Keratinocyte (primary cell): Measurements from ENCODE around the gene NT5DC1. TPM values are rescaled to one million over a fixed set of nuclear protein-coding genes. Genes with fewer than 3 reads are reported as not detected.

Experiments used
- DNase-seq: peaks from one replicate; pipeline ENCODE4 v3.0.0-alpha.2; 2011; ENCODE audit warnings: low read depth, missing footprints, low spot score
- FAIRE-seq: peaks from 2 replicates; lab custom pipeline; 2011; peaks lifted over from hg19 to GRCh38; lab: Jason Lieb, UNC
- H2AFZ ChIP-seq: 2 replicates; pipeline ENCODE4 v1.6.0; 2012; ENCODE audit warnings: low read length, control low read depth, inconsistent platforms; ENCODE audit not compliant: control insufficient read depth
- H3K27ac ChIP-seq: 2 replicates; pipeline ENCODE4 v1.5.1; 2011; ENCODE audit warnings: low read length; ENCODE audit not compliant: control insufficient read depth, insufficient read depth
- H3K27me3 ChIP-seq: 3 replicates; pipeline ENCODE4 v1.6.0; 2011; ENCODE audit warnings: low read length; ENCODE audit not compliant: control insufficient read depth, insufficient read depth; ENCODE audit errors: extremely low read depth
- H3K36me3 ChIP-seq, 2 experiments: 2 replicates in 1 of 2; 3 replicates in 1 of 2; pipeline ENCODE4 v1.5.1; 2011; ENCODE audit warnings: low read length in 2 of 2, mild to moderate bottlenecking in 1 of 2; ENCODE audit not compliant: control insufficient read depth in 2 of 2, insufficient read depth in 2 of 2; ENCODE audit errors: extremely low read depth in 1 of 2
- H3K4me1 ChIP-seq: 3 replicates; pipeline ENCODE4 v1.5.1; 2011; ENCODE audit warnings: low read length; ENCODE audit not compliant: control insufficient read depth, insufficient read depth; ENCODE audit errors: extremely low read depth
- H3K4me2 ChIP-seq: 3 replicates; pipeline ENCODE4 v1.6.0; 2011; ENCODE audit warnings: low read depth, low read length; ENCODE audit not compliant: control insufficient read depth, insufficient read depth; ENCODE audit errors: extremely low read depth
- H3K4me3 ChIP-seq, 3 experiments: fragments of 200-600 bp in 1 of 3; sonication (generic) in 1 of 3; 2 replicates in 2 of 3; 3 replicates in 1 of 3; pipeline ENCODE4 v1.5.1; 2011 to 2016; ENCODE audit warnings: low read length in 3 of 3, mild to moderate bottlenecking in 3 of 3, control low read depth in 2 of 3, inconsistent platforms in 1 of 3, low read depth in 1 of 3, mixed read lengths in 1 of 3, mixed run types in 1 of 3, moderate library complexity in 1 of 3; ENCODE audit not compliant: control insufficient read depth in 2 of 3, insufficient read depth in 2 of 3; ENCODE audit errors: extremely low read depth in 1 of 3
- H3K79me2 ChIP-seq: 2 replicates; pipeline ENCODE4 v1.6.0; 2012; ENCODE audit warnings: low read length; ENCODE audit not compliant: control insufficient read depth, insufficient read depth
- H3K9ac ChIP-seq: 3 replicates; pipeline ENCODE4 v1.6.0; 2011; ENCODE audit warnings: low read length; ENCODE audit not compliant: control insufficient read depth, insufficient read depth; ENCODE audit errors: extremely low read depth
- H3K9me1 ChIP-seq: 3 replicates; pipeline ENCODE4 v1.6.0; 2011; ENCODE audit warnings: low read length; ENCODE audit not compliant: control insufficient read depth, insufficient read depth; ENCODE audit errors: extremely low read depth
- H3K9me3 ChIP-seq: 2 replicates; pipeline ENCODE4 v1.5.1; 2012; ENCODE audit warnings: low read depth, low read length; ENCODE audit not compliant: control insufficient read depth
- H4K20me1 ChIP-seq: 3 replicates; pipeline ENCODE4 v1.6.0; 2011; ENCODE audit warnings: low read length; ENCODE audit not compliant: control insufficient read depth, insufficient read depth; ENCODE audit errors: extremely low read depth
- EZH2 ChIP-seq: IDR thresholded peaks from one replicate; pipeline ENCODE4 v1.6.1; 2012; ENCODE audit warnings: inconsistent platforms, mild to moderate bottlenecking, low read length, moderate library complexity
- dilution Hi-C: fragments of 300-500 bp; cut with MboI; formaldehyde crosslinking; loops from one replicate; pipeline ENCODE4 v1.7.0; 2020; ENCODE audit warnings: low sequenced_read_pairs; ENCODE audit not compliant: extremely low pct_ligation_motif_present
- polyA minus RNA-seq, 3 experiments: library from RNA; depleted of rRNA, polyadenylated mRNA; stranded (reverse); fragments of >200 nt; gene quantifications; 1 replicate in 1 of 3; 2 replicates in 1 of 3; 3 replicates in 1 of 3; pipeline ENCODE4 v1.2.3, GENCODE V29; 2011
- polyA plus RNA-seq, 5 experiments: library from polyadenylated mRNA; depleted of rRNA in 3 of 5; stranded (reverse) in 3 of 5; stranded (forward) in 1 of 5; unstranded in 1 of 5; fragments of >200 nt; gene quantifications; 1 replicate in 1 of 5; 2 replicates in 3 of 5; 3 replicates in 1 of 5; pipeline versions ENCODE4 v1.2.1 to v1.2.3, GENCODE V29; 2011 to 2012; ENCODE audit warnings: missing spikeins in 2 of 5, low read depth in 1 of 5, low replicate concordance in 1 of 5
- TF ChIP-seq, protein P1 (sequence below), 3 experiments: IDR thresholded peaks in 1 of 3; conservative IDR thresholded peaks in 1 of 3; optimal IDR thresholded peaks in 1 of 3; 2 replicates in 2 of 3; 3 replicates in 1 of 3; pipeline versions ENCODE3 to v1.5.1; 2011; ENCODE audit warnings: low read length in 3 of 3, mild to moderate bottlenecking in 3 of 3, moderate library complexity in 2 of 3, control low read depth in 1 of 3, inconsistent platforms in 1 of 3; ENCODE audit not compliant: insufficient read depth in 2 of 3; ENCODE audit errors: extremely low read depth in 1 of 3

The NT5DC1 gene
- 20.2 to 31.2 TPM (median 31.0 TPM) in 3 replicates for polyA plus RNA-seq
- 30.8 TPM for polyA plus RNA-seq (2011; ENCODE audit: low read depth)
- 17.0 and 20.0 TPM in 2 replicates for polyA plus RNA-seq (2011; cell fraction: cytosol; rRNA removed)
- polyA plus RNA-seq (2011; cell fraction: nucleus; rRNA removed), result 14.4 and 15.9 TPM in 2 replicates
- polyA plus RNA-seq (2012; ENCODE audit: low replicate concordance), result 13.6 and 26.0 TPM in 2 replicates
- 11.7 to 29.8 TPM (median 13.9 TPM) in 3 replicates for polyA minus RNA-seq
- polyA minus RNA-seq (2011; cell fraction: cytosol; rRNA and poly(A)+ RNA removed), result 22.8 TPM
- 15.0 and 17.8 TPM in 2 replicates for polyA minus RNA-seq (2011; cell fraction: nucleus; rRNA and poly(A)+ RNA removed)

DNA sequence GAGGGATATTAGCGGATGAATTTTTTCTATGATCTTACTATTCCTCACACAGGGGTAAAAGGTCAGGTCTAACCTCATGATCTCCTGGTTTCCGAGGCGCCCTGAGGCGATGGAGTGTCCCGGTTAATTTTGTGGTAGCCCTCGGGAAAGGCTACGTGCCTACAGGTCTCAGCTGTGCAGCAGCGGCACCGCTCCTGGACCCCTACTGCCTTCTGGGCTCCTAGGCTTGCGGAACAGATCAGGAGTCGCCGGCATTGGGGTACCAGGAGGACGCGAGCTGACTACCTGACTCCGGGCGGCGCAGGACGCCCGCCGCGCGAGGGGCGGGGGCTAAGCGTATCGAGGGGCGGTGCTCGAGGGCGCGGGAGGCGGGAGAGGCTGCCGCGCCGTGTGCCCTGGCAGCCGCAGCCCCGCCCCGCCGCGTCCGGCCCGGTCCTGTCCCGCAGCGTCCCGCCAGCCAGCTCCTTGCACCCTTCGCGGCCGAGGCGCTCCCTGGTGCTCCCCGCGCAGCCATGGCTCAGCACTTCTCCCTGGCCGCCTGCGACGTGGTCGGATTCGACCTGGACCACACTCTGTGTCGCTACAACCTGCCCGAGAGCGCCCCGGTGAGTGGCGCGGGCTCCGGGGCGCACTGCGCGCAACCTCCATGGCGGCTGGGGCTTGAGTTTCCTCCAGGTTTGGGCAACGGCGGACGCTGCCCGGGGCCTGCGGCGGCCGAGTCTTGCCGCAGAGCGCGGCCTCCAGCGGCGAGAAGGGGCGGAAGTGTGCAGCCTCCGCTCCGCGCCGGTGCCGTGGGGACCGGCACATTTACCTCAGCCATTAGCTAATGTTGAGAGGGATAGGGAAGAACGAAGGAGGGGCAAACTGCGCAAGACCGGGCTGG lies at the start of gene NT5DC1:
Gene NT5DC1, plus strand, starts transcription at position 435 of the 883 bp plus-strand sequence. Its CDS starts 78 bp downstream, at position 513.
- H4K20me1 ChIP-seq, result no peaks in the 10 kb centered on the region
- H3K9me3 ChIP-seq, result no peaks in the 10 kb centered on the region
- peak within 1 kb of the TSS; percentile 98 for H2AFZ ChIP-seq
- H3K9me1 ChIP-seq, result no peaks in the 10 kb centered on the region
- peak within 1 kb of the TSS; percentile 78 for H3K4me2 ChIP-seq
- peak within 1 kb of the TSS; percentile 88 for H3K9ac ChIP-seq
- FAIRE-seq (no peak), DNase-seq (no peak)
- no peak for TF ChIP-seq EZH2
- TF ChIP-seq, protein P1, sequence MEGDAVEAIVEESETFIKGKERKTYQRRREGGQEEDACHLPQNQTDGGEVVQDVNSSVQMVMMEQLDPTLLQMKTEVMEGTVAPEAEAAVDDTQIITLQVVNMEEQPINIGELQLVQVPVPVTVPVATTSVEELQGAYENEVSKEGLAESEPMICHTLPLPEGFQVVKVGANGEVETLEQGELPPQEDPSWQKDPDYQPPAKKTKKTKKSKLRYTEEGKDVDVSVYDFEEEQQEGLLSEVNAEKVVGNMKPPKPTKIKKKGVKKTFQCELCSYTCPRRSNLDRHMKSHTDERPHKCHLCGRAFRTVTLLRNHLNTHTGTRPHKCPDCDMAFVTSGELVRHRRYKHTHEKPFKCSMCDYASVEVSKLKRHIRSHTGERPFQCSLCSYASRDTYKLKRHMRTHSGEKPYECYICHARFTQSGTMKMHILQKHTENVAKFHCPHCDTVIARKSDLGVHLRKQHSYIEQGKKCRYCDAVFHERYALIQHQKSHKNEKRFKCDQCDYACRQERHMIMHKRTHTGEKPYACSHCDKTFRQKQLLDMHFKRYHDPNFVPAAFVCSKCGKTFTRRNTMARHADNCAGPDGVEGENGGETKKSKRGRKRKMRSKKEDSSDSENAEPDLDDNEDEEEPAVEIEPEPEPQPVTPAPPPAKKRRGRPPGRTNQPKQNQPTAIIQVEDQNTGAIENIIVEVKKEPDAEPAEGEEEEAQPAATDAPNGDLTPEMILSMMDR (optimal IDR thresholded peaks at IDR 0.05 in 1 of 3, IDR thresholded peaks at IDR 0.05 in 1 of 3, conservative IDR thresholded peaks at IDR 0.05 in 1 of 3; ENCODE audit: extremely low read depth in 1 of 3, insufficient read depth in 2 of 3, low read length in 3 of 3), result peak; percentile 1 to 42 (median 24)
- peaks cover 15% of the 10 kb centered on the region for H3K79me2 ChIP-seq
- peaks cover 0 to 4% of the 10 kb centered on the region in 2 experiments for H3K36me3 ChIP-seq
- H3K27ac ChIP-seq, result peak within 1 kb of the TSS; percentile 74
- H3K27me3 ChIP-seq, result no peaks in the 10 kb centered on the region
- peaks cover 9% of the 10 kb centered on the region for H3K4me1 ChIP-seq
- peak within 1 kb of the TSS; percentile 80 to 86 (median 82) for H3K4me3 ChIP-seq
- dilution Hi-C loops, result no loop called here

GRCh38 chr6:116051244-116051643 lies 49.4 kb upstream of the NT5DC1 start:
- Histone ChIP-seq H3K9me3 (no peaks in the 10 kb centered on the region), H3K79me2 (peaks cover 5% of the 10 kb centered on the region), H4K20me1 (no peaks in the 10 kb centered on the region), H3K4me1 (peaks cover 11% of the 10 kb centered on the region), H3K4me3 (no peak overlapping the region), H3K4me2 (no peak overlapping the region), H3K9ac (no peak overlapping the region), H3K27ac (no peak overlapping the region), H3K27me3 (no peaks in the 10 kb centered on the region), H3K36me3 (no peaks in the 10 kb centered on the region), H3K9me1 (no peaks in the 10 kb centered on the region), H2AFZ (no peak overlapping the region)
- dilution Hi-C loops, result no loop called here
- FAIRE-seq (no peak), DNase-seq (no peak)
- TF ChIP-seq, protein P1 (optimal IDR thresholded peaks at IDR 0.05 in 1 of 3, IDR thresholded peaks at IDR 0.05 in 1 of 3, conservative IDR thresholded peaks at IDR 0.05 in 1 of 3; ENCODE audit: extremely low read depth in 1 of 3, insufficient read depth in 2 of 3, low read length in 3 of 3), result no peak
- no peak for TF ChIP-seq EZH2
